Subcutaneous adipose tissue (tissue), 4 donors: ENCODE measurements around the gene CCDC18. TPM values are rescaled to one million over a fixed set of nuclear protein-coding genes. Genes with fewer than 3 reads are reported as not detected.

ENCODE experiments used
- total RNA-seq, 4 donors: library from RNA; depleted of rRNA; stranded (reverse); fragments of >200 nt; gene quantifications; one replicate each; pipeline ENCODE4 v1.1.0, GENCODE V29; 2016
- TF ChIP-seq, protein P1 (sequence below): fragments of 450-650 bp; IDR thresholded peaks from one replicate; pipeline ENCODE4 v1.5.1; 2016; ENCODE audit warnings: low read depth, mild to moderate bottlenecking, control low read depth, antibody characterized with exemption, moderate library complexity

The CCDC18 gene
- total RNA-seq, 4 donors from 2014 or later: 11.7 to 18.5 (median 14.2) TPM

DNA sequence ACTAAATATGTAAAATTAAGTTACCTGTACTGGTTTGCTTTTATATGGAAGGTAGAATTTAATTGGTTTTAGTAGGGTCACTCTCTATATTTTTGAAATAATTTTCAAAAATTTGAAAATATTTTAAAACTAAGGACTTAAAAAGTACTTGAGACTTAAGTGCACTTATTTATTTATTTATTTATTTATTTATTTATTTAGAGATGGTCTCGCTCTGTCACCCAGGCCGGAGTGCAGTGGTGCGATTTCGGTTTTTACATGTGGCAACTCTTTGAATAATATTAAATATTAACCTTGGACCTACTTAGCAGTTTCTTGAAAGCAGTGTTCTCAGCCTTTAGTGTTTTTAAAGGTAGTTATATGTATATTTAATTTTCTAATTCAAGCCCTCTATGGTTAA, 36.8 kb upstream of the CCDC18 start:
- TF ChIP-seq, protein P1, sequence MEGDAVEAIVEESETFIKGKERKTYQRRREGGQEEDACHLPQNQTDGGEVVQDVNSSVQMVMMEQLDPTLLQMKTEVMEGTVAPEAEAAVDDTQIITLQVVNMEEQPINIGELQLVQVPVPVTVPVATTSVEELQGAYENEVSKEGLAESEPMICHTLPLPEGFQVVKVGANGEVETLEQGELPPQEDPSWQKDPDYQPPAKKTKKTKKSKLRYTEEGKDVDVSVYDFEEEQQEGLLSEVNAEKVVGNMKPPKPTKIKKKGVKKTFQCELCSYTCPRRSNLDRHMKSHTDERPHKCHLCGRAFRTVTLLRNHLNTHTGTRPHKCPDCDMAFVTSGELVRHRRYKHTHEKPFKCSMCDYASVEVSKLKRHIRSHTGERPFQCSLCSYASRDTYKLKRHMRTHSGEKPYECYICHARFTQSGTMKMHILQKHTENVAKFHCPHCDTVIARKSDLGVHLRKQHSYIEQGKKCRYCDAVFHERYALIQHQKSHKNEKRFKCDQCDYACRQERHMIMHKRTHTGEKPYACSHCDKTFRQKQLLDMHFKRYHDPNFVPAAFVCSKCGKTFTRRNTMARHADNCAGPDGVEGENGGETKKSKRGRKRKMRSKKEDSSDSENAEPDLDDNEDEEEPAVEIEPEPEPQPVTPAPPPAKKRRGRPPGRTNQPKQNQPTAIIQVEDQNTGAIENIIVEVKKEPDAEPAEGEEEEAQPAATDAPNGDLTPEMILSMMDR: no peak

DNA sequence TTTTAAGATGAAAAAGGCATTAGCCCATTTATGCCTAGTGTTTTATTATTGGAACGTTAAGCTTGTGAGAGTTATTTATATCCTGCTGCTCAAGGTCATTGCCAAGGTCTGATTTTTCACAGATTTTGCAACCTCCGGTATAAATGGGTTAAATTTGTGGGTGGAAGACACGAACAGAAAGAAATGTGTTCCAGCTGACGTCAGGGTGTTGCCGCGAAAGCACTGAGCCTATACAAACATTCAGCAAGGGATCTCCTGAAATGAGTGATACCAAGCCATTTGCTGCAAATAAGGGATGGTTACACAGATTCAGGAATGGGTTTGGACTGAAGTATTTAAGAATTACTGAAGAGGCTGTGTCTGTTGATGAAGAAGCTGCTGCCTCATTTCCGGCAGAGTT, 32.5 kb upstream of the CCDC18 start:
- TF ChIP-seq, protein P1: no peak

DNA sequence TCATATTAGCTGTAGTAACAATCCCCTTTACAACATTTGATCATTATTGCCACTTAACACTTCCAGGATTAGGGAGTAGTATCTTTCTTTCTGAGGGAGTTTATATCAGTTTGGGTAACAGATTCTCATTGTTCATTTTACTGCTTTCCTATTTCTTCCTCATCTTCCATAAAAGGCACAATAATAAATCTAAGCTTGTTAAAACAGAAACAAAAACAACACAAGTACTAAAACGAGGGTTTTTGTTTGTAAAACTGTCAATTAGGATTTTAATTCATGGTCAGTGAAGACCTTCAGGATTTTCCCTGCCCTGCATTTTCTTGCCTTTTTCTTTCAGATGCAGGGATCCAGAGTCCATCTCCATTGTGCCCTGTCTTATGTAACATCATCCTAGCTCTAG, 29.8 kb upstream of the CCDC18 start:
- TF ChIP-seq, protein P1: no peak

DNA sequence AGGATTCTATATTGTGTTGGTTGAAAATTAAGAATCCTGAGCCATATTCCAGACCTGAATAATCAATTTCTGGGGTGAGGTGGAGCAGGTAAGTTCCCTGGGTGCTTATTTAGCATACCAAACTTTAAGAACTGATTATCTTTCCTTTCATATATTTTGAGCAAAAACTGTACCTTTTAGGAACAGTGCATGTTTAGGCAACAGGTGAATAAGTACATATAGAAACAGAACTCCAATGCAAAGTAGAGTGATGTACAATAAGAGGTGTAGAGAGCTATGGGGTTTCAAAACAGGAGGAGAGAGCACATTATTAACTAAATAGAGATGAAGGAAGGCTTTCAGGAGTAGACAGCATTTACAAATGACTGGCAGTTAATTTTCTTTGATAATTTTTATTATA, 29.1 kb upstream of the CCDC18 start:
- TF ChIP-seq, protein P1: no peak

DNA sequence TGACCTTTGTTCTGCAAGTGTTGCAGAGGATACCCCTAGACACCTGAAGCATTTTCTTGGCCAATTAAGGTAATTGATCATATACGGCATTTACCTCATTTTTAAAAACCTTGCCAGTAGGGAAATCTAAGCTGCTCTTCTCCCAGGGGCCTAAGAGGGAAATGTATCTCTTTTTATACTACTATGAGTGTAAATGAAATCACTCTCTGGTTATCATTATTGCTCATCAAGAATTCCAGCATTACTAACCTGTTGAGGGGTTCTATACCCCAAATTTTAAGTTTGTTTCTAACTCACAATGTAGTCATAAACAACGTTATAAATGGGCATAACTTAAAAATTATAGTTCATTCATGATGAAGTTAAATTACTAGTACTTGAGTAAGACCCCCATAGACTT, 27.7 kb upstream of the CCDC18 start:
- TF ChIP-seq, protein P1: no peak

DNA sequence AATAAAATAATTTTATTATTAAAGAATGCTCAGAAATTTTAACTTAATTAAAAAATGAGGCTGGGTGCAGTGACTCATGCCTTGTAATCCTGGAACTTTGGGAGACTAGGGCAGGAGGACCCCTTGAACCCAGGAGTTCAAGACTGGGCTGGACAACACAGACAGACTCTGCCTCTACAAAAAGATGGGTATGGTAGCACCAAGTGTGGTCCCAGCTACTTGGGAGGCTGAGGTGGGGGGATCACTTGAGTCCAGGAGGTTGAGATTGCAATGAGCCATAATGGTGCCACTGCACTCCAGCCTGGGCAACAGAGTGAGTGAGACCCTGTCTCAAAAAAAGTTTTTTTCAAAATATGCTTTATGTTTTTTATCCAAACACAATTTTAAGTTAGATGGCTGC, 25.6 kb upstream of the CCDC18 start:
- TF ChIP-seq, protein P1: no peak

DNA sequence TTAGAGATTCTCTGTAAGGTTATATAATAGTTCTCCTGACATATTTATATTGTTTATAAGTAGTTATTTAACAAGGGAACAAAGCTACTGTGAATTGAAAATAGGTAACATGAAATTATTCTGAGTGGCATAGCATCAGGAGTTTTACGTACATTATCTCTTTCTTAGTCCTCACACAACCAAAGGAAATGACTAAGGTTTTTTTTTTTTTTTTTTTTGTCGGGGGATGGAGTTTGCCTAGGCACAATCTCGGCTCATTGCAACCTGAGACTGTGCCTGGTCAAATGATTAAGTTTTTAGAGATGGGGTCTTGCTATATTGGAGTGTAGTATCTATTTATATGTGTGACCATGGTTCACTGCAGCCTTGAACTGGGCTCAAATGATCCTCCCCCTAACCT, 25.2 kb upstream of the CCDC18 start:
- TF ChIP-seq, protein P1: no peak
